ENCODE measurements around the gene ZNF568.

The ZNF568 gene

GRCh38 chr19:36999313-36999712, 83.2 kb downstream of the ZNF568 start:
- DNase-seq (ENCODE audit: low read depth in 3 of 3), result no peak

DNA sequence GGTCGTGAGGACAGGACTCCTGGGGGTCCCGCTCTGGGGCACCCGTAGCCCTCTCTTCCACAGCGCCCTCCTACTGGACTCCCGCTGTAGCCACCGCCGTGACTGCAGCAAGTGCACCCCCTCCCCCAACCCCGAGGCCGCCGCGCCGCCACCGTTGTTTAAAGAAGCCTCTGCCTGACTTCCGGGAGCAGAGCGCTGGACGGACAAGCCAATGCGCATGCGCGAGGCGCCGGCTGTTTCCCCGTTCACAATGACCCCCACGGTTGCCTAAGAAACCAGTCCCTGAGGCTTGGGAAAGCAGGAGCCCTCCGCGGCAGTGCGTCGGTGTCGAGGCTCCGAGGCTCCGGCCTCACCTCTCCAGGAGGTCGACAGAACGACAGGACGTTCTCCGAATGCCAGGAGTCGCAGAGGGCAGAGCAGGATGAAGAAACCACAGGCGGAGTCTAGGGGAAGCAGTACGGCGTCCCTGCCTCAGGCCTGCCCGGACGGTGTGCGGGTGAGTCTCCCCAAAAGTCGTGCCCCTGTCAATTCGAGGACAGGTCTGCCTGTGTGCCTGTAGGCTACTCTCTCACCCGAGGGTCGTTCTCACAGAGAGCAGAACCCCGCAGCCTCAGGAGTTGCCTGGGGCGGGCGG, 91.6 kb downstream of the ZNF568 start:
- peak in 2 of 3 experiments; percentile 5 to 13 for DNase-seq (ENCODE audit: low read depth in 3 of 3)

- no peak for DNase-seq (ENCODE audit: low read depth in 3 of 3)
Observed at GRCh38 chr19:37009871-37010270, 93.7 kb downstream of the ZNF568 start.

DNA sequence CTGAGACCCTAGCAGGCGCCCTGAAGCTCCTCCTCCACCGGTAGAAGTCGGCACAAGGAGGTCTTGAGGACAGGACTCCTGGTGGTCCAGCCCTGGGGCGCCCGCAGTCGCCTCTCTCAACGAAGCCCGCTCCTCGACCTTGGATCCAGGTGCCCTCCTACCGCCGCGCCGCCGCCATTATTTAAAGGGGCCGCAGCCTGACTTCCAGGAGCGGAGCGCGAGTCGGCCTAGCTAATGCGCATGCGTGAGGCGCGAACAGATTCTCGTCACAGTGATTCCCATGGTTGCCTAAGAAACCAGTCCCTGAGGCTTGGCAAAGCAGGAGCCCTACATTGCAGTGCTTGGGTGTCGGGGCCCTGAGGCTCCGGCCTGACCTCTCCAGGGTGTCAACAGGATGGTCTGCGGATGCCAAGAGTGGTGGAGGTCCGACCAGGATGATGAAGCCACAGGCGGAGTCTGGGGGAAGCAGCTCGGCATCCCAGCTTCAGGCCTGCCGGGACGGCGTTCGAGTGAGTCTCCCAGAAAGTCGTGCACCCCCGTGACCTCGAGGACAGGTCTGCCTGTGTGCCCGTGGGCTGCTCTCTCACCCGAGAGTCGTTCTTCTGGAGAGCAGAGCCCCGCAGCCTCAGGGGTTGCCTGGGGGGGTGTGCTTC, 96.1 kb downstream of the ZNF568 start:
- no peak for DNase-seq (ENCODE audit: low read depth in 3 of 3)

DNA sequence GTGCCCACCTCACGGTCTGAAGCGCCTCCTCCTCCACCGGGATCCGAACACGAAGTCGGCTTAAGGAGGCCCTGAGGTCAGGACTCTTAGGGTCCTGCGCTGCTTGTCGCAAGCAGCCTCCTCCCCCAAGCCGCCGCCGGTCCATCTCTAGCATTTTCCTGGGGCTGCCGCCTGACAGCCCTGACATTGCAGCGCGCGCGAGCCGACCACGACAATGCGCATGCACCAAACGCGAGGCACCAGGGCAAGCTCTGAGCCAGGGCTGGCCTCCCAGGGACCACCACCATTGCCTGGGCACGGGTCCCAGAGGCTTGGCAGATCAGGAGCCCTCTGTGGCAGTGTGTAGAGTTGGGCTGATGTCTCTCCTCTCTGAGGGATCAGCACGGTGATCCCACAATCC, 98.3 kb downstream of the ZNF568 start:
- DNase-seq (ENCODE audit: low read depth in 3 of 3), result no peak

DNA sequence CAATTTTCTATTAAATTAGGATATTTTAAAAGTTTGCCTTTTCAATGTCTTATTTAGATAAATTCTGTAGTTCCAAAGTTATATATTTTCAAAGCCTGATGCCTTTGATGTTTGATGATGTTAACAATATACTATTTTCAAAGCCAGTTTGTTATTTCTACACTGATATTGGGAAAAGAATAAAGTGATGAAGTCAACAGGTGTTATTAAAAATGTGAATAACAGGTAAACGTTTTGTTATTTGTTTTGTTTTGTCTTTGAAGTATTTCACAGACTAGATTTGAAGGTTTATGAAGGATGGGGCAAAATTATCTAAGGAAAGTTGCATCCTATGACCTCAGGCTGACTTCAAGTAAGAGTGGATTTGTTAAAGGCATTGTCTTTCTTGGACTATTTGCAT, 129.0 kb downstream of the ZNF568 start:
- DNase-seq (ENCODE audit: low read depth in 3 of 3), result no peak

Measured in stimulated activated CD4-positive, alpha-beta T cell treated with anti-CD3 and anti-CD28 coated beads, TNF-alpha, amount 100 ng/mL, for 4 hours (primary cell).